NCI-H748 treated with DMSO at 0.1 percent for 48 hours (cell line): ENCODE data around the gene CCDC167.

Experiments
- DNase-seq: peaks from one replicate; lab custom pipeline; 2025; lab: John Stamatoyannopoulos, UW

CCDC167 gene

GRCh38 chr6:37488476-37488875 is 11.2 kb downstream of the CCDC167 start:
- no peak for DNase-seq

GRCh38 chr6:37487591-37488380 is 11.9 kb downstream of the CCDC167 start:
- no peak for DNase-seq

GRCh38 chr6:37486121-37486839 is 13.4 kb downstream of the CCDC167 start:
- no peak for DNase-seq

GRCh38 chr6:37485291-37485702 is 14.4 kb downstream of the CCDC167 start:
- no peak for DNase-seq

- no peak for DNase-seq
Observed at GRCh38 chr6:37484786-37485170, 14.9 kb downstream of the CCDC167 start.

- peak; percentile 20 for DNase-seq
Observed at GRCh38 chr6:37483917-37484785, 15.5 kb downstream of the CCDC167 start.

- DNase-seq: no peak
Observed at GRCh38 chr6:37483252-37483901, 16.3 kb downstream of the CCDC167 start.

GRCh38 chr6:37482606-37483251 is 17.0 kb downstream of the CCDC167 start:
- no peak for DNase-seq

GRCh38 chr6:37481711-37482605 is 17.7 kb downstream of the CCDC167 start:
- no peak for DNase-seq

- DNase-seq: peak; percentile 36
Observed at GRCh38 chr6:37480951-37481534, 18.6 kb downstream of the CCDC167 start.

- no peak for DNase-seq
Observed at GRCh38 chr6:37480118-37480736, 19.5 kb downstream of the CCDC167 start.

- DNase-seq: no peak
Observed at GRCh38 chr6:37479266-37479854, 20.3 kb downstream of the CCDC167 start.

GRCh38 chr6:37478827-37479226 is 20.9 kb downstream of the CCDC167 start:
- no peak for DNase-seq

GRCh38 chr6:37477656-37478435 is 21.8 kb downstream of the CCDC167 start:
- DNase-seq: no peak

GRCh38 chr6:37477191-37477590 is 22.5 kb downstream of the CCDC167 start:
- DNase-seq: no peak

GRCh38 chr6:37474316-37474715 is 25.4 kb downstream of the CCDC167 start:
- no peak for DNase-seq

GRCh38 chr6:37473364-37474095 is 26.2 kb downstream of the CCDC167 start:
- no peak for DNase-seq

- no peak for DNase-seq
Observed at GRCh38 chr6:37467718-37468117, 32.0 kb downstream of the CCDC167 start.
